PFSK-1 (cell line): ENCODE measurements around the gene ZNF407.

ENCODE experiments used
- TAF1 ChIP-seq: IDR thresholded peaks from 2 replicates; pipeline ENCODE4 v1.6.1; 2012; ENCODE audit warnings: low read length, control low read depth, borderline replicate concordance; ENCODE audit not compliant: insufficient read depth
- TF ChIP-seq, protein P1 (sequence below), 2 experiments: IDR thresholded peaks; 2 replicates each; pipeline versions ENCODE4 v1.6.1 to v1.8.0; 2011 to 2012; ENCODE audit warnings: low read depth in 2 of 2, low read length in 2 of 2, control low read depth in 1 of 2, inconsistent platforms in 1 of 2, mild to moderate bottlenecking in 1 of 2, moderate library complexity in 1 of 2; ENCODE audit not compliant: insufficient read depth in 1 of 2

DNA sequence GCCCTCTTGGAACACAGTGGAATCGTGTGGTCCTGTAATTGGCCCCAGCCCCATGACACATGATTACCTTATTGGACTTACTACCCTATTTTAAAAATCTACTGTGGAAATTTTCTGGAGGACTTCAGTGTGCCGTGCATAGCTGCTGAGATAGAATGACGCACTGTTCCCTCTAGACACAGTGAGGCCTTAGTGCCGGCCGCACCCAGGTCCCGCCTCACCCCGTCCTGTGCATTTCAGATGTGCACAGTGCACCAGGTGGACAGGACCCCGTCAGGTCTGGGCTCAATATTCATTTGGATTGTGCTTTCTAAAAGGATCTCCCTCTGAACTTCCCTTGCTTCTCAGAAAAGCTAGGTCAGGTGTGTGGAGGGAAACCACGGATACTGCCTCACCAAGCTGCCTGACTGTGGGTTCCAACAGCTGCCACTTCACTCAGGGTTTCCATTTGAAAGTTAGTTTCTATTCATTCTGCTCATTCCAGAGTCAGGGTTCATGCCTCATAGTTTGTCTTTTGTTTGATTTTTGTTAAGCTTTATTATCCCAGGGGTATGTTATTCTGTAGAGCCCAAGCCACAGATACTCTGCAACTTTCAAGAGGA, 455.5 kb downstream of the ZNF407 start:
- no peak for TF ChIP-seq TAF1
- TF ChIP-seq, protein P1, sequence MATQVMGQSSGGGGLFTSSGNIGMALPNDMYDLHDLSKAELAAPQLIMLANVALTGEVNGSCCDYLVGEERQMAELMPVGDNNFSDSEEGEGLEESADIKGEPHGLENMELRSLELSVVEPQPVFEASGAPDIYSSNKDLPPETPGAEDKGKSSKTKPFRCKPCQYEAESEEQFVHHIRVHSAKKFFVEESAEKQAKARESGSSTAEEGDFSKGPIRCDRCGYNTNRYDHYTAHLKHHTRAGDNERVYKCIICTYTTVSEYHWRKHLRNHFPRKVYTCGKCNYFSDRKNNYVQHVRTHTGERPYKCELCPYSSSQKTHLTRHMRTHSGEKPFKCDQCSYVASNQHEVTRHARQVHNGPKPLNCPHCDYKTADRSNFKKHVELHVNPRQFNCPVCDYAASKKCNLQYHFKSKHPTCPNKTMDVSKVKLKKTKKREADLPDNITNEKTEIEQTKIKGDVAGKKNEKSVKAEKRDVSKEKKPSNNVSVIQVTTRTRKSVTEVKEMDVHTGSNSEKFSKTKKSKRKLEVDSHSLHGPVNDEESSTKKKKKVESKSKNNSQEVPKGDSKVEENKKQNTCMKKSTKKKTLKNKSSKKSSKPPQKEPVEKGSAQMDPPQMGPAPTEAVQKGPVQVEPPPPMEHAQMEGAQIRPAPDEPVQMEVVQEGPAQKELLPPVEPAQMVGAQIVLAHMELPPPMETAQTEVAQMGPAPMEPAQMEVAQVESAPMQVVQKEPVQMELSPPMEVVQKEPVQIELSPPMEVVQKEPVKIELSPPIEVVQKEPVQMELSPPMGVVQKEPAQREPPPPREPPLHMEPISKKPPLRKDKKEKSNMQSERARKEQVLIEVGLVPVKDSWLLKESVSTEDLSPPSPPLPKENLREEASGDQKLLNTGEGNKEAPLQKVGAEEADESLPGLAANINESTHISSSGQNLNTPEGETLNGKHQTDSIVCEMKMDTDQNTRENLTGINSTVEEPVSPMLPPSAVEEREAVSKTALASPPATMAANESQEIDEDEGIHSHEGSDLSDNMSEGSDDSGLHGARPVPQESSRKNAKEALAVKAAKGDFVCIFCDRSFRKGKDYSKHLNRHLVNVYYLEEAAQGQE (IDR thresholded peaks at IDR 0.05; ENCODE audit: insufficient read depth in 1 of 2, low read depth in 2 of 2, low read length in 2 of 2) = no peak
